ENCODE data around the gene UTP14C.
"Not testable (repeated sequence)": the region's sequence is repeated elsewhere in the genome, so short reads cannot be mapped to it uniquely, and the experiment has no call there.

Gene UTP14C

GRCh38 chr13:52043675-52044074, 19.2 kb downstream of the UTP14C start:
- DNase-seq (ENCODE audit: low spot score), result no peak

GRCh38 chr13:52047463-52047862, 23.0 kb downstream of the UTP14C start:
- DNase-seq (ENCODE audit: low spot score), result no peak

- DNase-seq (ENCODE audit: low spot score), result no peak
Observed at GRCh38 chr13:52048516-52048915, 24.0 kb downstream of the UTP14C start.

GRCh38 chr13:52051400-52051799, 26.9 kb downstream of the UTP14C start:
- no peak for DNase-seq (ENCODE audit: low spot score)

GRCh38 chr13:52053460-52053859, 29.0 kb downstream of the UTP14C start:
- DNase-seq (ENCODE audit: low spot score), result no peak

GRCh38 chr13:52061064-52061463, 36.6 kb downstream of the UTP14C start:
- not testable (repeated sequence) for DNase-seq (ENCODE audit: low spot score)

- no peak for DNase-seq (ENCODE audit: low spot score)
Observed at GRCh38 chr13:52061587-52061986, 37.1 kb downstream of the UTP14C start.

GRCh38 chr13:52067237-52067636, 42.7 kb downstream of the UTP14C start:
- DNase-seq (ENCODE audit: low spot score), result no peak

GRCh38 chr13:52070929-52071523, 46.5 kb downstream of the UTP14C start:
- DNase-seq (ENCODE audit: low spot score), result peak; percentile 20

All from HuH-7 (cell line).